Renal cortex interstitium (tissue), 15 donors: ENCODE results near the gene HMGXB4. TPM values are rescaled to one million over a fixed set of nuclear protein-coding genes. Genes with fewer than 3 reads are reported as not detected.

ENCODE experiments used
- DNase-seq, 11 donors: peaks; one replicate each; pipeline ENCODE4 v3.0.0-alpha.2; 2013; ENCODE audit warnings: low read depth in 9 of 11, low spot score in 4 of 11; ENCODE audit errors: extremely low read depth in 1 of 11
- long read RNA-seq, 16 experiments: transcript quantifications; one replicate each; lab custom pipeline, GENCODE V29; 2026
- polyA plus RNA-seq, 3 donors: library from polyadenylated mRNA; unstranded; fragments of 120-200 nt; gene quantifications; one replicate each; pipeline ENCODE4 v1.2.1, GENCODE V29; 2013; ENCODE audit not compliant: insufficient read length in 3 of 3

Gene HMGXB4, protein sequence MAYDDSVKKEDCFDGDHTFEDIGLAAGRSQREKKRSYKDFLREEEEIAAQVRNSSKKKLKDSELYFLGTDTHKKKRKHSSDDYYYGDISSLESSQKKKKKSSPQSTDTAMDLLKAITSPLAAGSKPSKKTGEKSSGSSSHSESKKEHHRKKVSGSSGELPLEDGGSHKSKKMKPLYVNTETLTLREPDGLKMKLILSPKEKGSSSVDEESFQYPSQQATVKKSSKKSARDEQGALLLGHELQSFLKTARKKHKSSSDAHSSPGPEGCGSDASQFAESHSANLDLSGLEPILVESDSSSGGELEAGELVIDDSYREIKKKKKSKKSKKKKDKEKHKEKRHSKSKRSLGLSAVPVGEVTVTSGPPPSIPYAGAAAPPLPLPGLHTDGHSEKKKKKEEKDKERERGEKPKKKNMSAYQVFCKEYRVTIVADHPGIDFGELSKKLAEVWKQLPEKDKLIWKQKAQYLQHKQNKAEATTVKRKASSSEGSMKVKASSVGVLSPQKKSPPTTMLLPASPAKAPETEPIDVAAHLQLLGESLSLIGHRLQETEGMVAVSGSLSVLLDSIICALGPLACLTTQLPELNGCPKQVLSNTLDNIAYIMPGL
- polyA plus RNA-seq, result 10 to 100 TPM; 26.0 to 31.3 (median 28.1) TPM
- long read RNA-seq, donor 1, partial matches to known transcripts, result 0 of 4 reads
- long read RNA-seq, donor 1, other reads (novel, unspliced or antisense), result 0 of 4 reads
- long read RNA-seq, donor 2, transcript HMGXB4-203 (4 exons, 1,257 nt), result major isoform, 5 of 7 reads
- long read RNA-seq, donor 2, partial matches to known transcripts, result 0 of 7 reads
- long read RNA-seq, donor 2, other reads (novel, unspliced or antisense), result 0 of 7 reads
- long read RNA-seq, donor 3, transcript HMGXB4-203 (4 exons, 1,257 nt), result major isoform, 6 of 11 reads
- long read RNA-seq, donor 3, partial matches to known transcripts, result 5 of 11 reads
- long read RNA-seq, donor 3, other reads (novel, unspliced or antisense), result 0 of 11 reads
- long read RNA-seq, donor 4, full-length matches to known transcripts, result 3 of 3 reads
- long read RNA-seq, donor 4, partial matches to known transcripts, result 0 of 3 reads
- long read RNA-seq, donor 4, other reads (novel, unspliced or antisense), result 0 of 3 reads
- long read RNA-seq, donor 5, full-length matches to known transcripts, result 8 of 29 reads
- long read RNA-seq, donor 5, partial matches to known transcripts, result 21 of 29 reads
- long read RNA-seq, donor 5, other reads (novel, unspliced or antisense), result 0 of 29 reads
- long read RNA-seq, donor 6, transcript HMGXB4-203 (4 exons, 1,257 nt), result major isoform, 7 of 9 reads
- long read RNA-seq, donor 6, partial matches to known transcripts, result 0 of 9 reads
- long read RNA-seq, donor 6, other reads (novel, unspliced or antisense), result 0 of 9 reads
- long read RNA-seq, donor 7, transcript HMGXB4-203 (4 exons, 1,257 nt), result major isoform, 6 of 23 reads
- long read RNA-seq, donor 7, partial matches to known transcripts, result 13 of 23 reads
- long read RNA-seq, donor 7, other reads (novel, unspliced or antisense), result 0 of 23 reads
- long read RNA-seq, donor 8, transcript HMGXB4-204 (5 exons, 1,325 nt), result minor isoform, 5 of 28 reads
- long read RNA-seq, donor 8, transcript HMGXB4-203 (4 exons, 1,257 nt), result major isoform, 9 of 28 reads
- long read RNA-seq, donor 8, partial matches to known transcripts, result 13 of 28 reads
- long read RNA-seq, donor 8, other reads (novel, unspliced or antisense), result 0 of 28 reads
- long read RNA-seq, donor 9, full-length matches to known transcripts, result 6 of 6 reads
- long read RNA-seq, donor 9, partial matches to known transcripts, result 0 of 6 reads
- long read RNA-seq, donor 9, other reads (novel, unspliced or antisense), result 0 of 6 reads
- long read RNA-seq, donor 10, full-length matches to known transcripts, result 4 of 4 reads
- long read RNA-seq, donor 10, partial matches to known transcripts, result 0 of 4 reads
- long read RNA-seq, donor 10, other reads (novel, unspliced or antisense), result 0 of 4 reads
- long read RNA-seq, donor 11, full-length matches to known transcripts, result 7 of 13 reads
- long read RNA-seq, donor 11, partial matches to known transcripts, result 6 of 13 reads
- long read RNA-seq, donor 11, other reads (novel, unspliced or antisense), result 0 of 13 reads
- long read RNA-seq, donor 12, partial matches to known transcripts, result 7 of 11 reads
- long read RNA-seq, donor 12, other reads (novel, unspliced or antisense), result 0 of 11 reads
- long read RNA-seq, donor 13, transcript HMGXB4-203 (4 exons, 1,257 nt), result major isoform, 16 of 46 reads
- long read RNA-seq, donor 13, partial matches to known transcripts, result 28 of 46 reads
- long read RNA-seq, donor 13, other reads (novel, unspliced or antisense), result 0 of 46 reads
- long read RNA-seq, donor 14, full-length matches to known transcripts, result 2 of 2 reads
- long read RNA-seq, donor 14, partial matches to known transcripts, result 0 of 2 reads
- long read RNA-seq, donor 14, other reads (novel, unspliced or antisense), result 0 of 2 reads
- long read RNA-seq, donor 15, partial matches to known transcripts, result 0 of 4 reads
- long read RNA-seq, donor 15, other reads (novel, unspliced or antisense), result 0 of 4 reads
- long read RNA-seq, donor 16, full-length matches to known transcripts, result 19 of 43 reads
- long read RNA-seq, donor 16, partial matches to known transcripts, result 24 of 43 reads
- long read RNA-seq, donor 16, other reads (novel, unspliced or antisense), result 0 of 43 reads

- DNase-seq, result peak; percentile 72 to 89 (median 85)
Observed at GRCh38 chr22:35257321-35258190, at the start of gene HMGXB4. TSS of gene HMGXB4 (plus strand) at chr22:35257493. CDS start at chr22:35262391, 4,898 bp downstream.

- DNase-seq, result no peak
Observed at GRCh38 chr22:35208003-35208402, 49.3 kb upstream of the HMGXB4 start.

GRCh38 chr22:35209203-35209602 is 48.1 kb upstream of the HMGXB4 start:
- DNase-seq, result no peak

- no peak for DNase-seq
Observed at GRCh38 chr22:35212009-35212408, 45.3 kb upstream of the HMGXB4 start.

DNA sequence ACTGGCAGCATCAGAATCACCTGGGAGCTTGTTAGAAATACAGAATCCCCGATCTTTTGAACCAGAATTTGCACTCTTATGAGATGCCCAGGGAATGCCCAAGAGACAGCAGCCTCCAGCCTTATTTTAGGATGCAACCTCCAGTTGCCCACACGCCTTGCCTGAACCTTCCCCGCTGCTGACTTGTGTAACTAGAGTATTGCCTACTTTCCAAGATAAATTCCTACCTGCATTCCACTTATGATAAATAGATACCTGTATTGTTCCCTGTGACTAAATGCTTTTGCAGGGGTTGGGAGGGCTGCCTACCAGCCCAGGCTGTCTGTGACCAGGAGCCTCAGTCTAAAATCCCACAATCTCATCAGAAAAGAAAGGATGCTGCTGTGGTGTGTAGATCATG is 44.3 kb upstream of the HMGXB4 start:
- no peak for DNase-seq

GRCh38 chr22:35214968-35215367 is 42.3 kb upstream of the HMGXB4 start:
- no peak for DNase-seq

DNA sequence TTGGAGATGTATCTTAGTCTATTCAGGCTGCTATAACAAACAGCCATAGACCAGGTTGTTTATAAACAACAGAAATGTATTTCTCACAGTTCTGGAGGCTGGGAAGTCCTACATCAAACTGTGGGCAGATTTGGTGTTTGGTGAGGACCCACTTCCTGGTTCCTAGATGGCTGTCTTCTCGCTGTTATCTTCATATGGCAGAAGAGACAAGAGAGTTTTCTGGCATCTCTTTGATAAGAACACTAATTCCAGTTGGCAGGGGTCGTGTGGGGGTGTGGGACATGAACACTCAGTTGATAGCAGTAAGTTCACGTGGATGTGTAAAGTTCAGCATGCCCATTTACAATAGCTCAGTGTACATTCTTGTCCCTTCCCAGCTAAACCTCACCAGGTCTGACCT is 41.3 kb upstream of the HMGXB4 start:
- no peak for DNase-seq

- DNase-seq, result no peak
Observed at GRCh38 chr22:35217527-35217926, 39.8 kb upstream of the HMGXB4 start.

DNA sequence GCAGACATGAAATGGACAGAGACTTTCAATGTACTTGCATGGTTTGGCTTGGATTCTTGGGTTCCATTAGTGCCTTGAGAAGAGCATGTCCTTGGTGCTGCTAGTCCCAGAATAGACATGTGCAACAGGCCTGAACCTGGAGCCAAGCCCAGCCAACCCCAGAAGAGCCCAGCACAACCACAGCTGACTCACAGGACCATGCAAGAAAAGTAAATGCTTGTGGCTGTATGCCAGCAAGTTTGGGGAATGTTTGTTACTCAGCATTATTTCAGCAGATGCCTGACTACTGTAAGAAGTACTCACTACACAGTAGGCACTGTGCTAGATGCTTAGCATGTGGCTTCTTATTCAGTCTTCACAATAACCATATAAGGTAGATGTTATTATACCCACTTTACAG is 39.2 kb upstream of the HMGXB4 start:
- no peak for DNase-seq

DNA sequence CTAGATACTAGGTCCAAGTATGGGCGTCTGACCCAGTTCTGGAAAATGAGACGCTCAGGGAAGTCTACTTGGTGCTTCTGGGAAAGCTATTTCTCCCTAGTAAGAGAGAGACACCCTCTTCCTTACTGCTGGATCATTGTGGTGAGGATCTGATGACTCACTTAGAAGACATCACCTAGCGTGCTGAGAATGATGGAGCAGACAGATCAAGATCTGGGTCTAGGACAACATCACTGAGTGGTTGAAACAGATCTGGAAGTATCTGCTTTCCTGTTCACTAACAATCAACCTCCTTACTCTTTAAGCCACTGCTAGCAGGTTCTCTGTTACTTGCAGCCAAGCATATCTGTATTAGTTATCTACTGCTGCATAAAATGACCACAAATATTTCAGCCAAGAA is 38.3 kb upstream of the HMGXB4 start:
- DNase-seq, result no peak

DNA sequence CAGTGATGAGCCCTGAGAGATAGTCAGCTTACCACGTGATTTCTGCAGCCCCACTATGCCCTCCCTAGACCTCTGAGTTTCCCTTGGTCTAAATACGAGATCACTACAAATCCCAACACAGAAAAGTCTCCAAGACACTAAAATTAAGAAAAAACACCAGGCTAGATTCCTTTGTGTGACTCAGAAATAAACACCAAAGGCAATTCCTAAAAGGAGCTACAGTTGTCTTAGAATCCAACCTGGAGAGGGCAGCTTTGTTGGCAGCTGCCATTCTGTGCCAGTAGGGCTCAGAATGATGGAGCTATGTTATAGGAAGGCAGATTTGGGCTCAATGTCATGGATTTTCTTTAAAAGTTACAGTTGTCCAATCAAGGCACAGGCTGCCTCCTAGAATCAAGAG is 37.1 kb upstream of the HMGXB4 start:
- no peak for DNase-seq

- DNase-seq, result no peak
Observed at GRCh38 chr22:35225010-35225409, 32.3 kb upstream of the HMGXB4 start.

- DNase-seq, result no peak
Observed at GRCh38 chr22:35226958-35227647, 30.2 kb upstream of the HMGXB4 start.

DNA sequence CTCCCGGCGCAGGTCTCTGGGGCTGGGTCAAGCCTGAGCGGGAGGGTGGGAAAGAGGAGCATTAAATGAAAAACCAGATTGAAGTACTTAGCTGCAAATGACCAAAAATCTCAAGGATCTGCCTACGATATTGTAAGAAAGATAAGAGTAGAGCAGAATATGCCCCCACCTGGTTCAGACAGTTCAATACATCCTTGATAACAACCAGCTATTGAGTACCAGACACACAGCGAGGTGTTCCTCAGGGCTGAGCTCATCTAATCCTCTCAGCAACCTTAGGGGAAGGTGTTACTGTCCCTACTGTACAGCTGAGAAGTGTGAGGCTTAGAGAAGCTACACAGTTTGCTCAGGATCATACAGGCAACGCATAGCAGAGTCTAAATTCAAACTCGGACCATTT is 27.4 kb upstream of the HMGXB4 start:
- DNase-seq, result no peak

DNA sequence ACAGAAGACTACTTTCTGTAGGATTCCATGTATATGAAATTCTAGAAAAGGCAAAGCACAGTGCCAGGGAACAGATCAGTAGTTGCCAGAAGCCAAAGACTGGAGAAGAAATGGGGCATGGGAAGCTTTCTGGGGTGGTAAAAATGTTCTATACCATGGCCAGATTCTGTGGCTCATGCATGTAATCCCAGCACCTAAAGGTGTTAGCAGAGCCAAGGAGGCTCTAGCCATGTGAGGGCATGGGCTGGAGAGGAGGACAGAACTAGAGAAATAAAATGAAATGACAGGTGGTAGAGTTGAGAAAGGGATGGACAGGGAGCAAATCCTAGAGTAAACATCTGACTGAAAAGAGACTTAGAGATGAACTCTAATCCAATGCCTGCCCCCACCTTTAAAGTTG is 26.9 kb upstream of the HMGXB4 start:
- no peak for DNase-seq
